ENCODE measurements around the gene KLHL42.

The KLHL42 gene

DNA sequence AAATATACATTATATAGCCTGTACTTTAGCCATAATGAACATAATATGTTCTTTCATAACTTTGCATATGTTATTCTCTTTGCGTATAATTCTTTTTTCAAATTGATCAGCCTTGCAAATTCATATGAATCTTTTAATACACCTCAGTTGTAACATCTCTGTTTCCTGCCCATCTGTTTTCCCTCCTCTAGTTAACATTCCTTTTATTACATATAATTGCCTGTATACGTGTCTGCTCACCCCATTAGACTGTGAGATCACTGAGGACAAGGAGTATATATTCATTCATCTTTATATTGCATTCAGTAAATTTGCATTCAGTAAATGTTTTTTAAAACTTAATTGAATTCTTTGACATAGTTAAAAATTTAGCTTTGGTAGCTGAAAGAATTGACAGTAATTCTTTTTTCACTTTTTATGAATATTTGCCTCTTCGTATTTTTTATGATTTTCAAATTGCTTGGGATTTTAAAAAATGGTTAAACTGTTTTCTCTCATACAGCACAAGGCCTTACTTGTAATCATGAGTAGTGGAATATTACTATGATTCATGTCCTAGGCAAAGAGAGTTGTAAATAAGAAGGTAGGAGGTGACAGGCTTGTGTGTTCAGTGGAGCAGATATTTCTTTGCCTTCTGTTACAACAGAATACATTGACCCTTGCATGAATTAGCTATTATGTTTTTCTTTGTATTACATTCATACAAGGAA is 32.8 kb upstream of the KLHL42 start:
- no peak for DNase-seq (ENCODE audit: low read depth)
- TF ChIP-seq, protein P1, sequence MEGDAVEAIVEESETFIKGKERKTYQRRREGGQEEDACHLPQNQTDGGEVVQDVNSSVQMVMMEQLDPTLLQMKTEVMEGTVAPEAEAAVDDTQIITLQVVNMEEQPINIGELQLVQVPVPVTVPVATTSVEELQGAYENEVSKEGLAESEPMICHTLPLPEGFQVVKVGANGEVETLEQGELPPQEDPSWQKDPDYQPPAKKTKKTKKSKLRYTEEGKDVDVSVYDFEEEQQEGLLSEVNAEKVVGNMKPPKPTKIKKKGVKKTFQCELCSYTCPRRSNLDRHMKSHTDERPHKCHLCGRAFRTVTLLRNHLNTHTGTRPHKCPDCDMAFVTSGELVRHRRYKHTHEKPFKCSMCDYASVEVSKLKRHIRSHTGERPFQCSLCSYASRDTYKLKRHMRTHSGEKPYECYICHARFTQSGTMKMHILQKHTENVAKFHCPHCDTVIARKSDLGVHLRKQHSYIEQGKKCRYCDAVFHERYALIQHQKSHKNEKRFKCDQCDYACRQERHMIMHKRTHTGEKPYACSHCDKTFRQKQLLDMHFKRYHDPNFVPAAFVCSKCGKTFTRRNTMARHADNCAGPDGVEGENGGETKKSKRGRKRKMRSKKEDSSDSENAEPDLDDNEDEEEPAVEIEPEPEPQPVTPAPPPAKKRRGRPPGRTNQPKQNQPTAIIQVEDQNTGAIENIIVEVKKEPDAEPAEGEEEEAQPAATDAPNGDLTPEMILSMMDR (IDR thresholded peaks at IDR 0.05; ENCODE audit: control insufficient read depth, extremely low read depth, insufficient read depth) = no peak
- no peak overlapping the region for H3K4me3 ChIP-seq (ENCODE audit: low read depth, low read length)

GRCh38 chr12:27751386-27752047 is 28.5 kb upstream of the KLHL42 start:
- TF ChIP-seq, protein P1 (IDR thresholded peaks at IDR 0.05; ENCODE audit: control insufficient read depth, extremely low read depth, insufficient read depth) = no peak
- DNase-seq (ENCODE audit: low read depth) = peak; percentile 85
- no peak overlapping the region for H3K4me3 ChIP-seq (ENCODE audit: low read depth, low read length)

GRCh38 chr12:27754795-27755194 is 25.2 kb upstream of the KLHL42 start:
- TF ChIP-seq, protein P1 (IDR thresholded peaks at IDR 0.05; ENCODE audit: control insufficient read depth, extremely low read depth, insufficient read depth) = no peak
- H3K4me3 ChIP-seq (ENCODE audit: low read depth, low read length) = no peak overlapping the region
- DNase-seq (ENCODE audit: low read depth) = no peak

DNA sequence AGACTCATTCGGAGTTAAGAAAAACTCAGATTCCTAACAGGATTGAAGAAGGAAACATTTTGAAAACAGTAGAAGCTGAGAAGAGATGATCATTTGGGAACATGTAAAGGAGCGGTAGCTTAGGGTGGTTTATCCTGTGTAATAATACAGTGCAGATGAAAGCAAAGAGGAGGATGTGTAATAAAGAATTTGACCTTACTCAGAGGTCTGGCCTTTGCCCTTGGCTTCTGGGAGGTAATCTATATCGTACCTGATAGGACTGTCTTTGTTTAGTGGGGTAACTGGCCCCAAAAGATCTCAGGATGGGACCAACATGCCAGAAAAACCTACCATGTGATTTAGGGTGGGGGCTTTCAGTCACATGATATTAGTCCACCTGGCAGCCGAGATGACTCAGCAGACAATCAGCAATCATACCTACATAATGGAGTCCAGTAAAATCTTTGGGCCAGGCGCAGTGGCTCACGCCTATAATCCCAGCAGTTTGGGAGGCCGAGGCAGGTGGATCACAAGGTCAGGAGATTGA is 23.3 kb upstream of the KLHL42 start:
- no peak for DNase-seq (ENCODE audit: low read depth)
- H3K4me3 ChIP-seq (ENCODE audit: low read depth, low read length) = no peak overlapping the region
- TF ChIP-seq, protein P1 (IDR thresholded peaks at IDR 0.05; ENCODE audit: control insufficient read depth, extremely low read depth, insufficient read depth) = no peak

GRCh38 chr12:27762757-27763156 is 17.3 kb upstream of the KLHL42 start:
- TF ChIP-seq, protein P1 (IDR thresholded peaks at IDR 0.05; ENCODE audit: control insufficient read depth, extremely low read depth, insufficient read depth) = no peak
- no peak for DNase-seq (ENCODE audit: low read depth)
- no peak overlapping the region for H3K4me3 ChIP-seq (ENCODE audit: low read depth, low read length)

GRCh38 chr12:27766587-27766986 is 13.4 kb upstream of the KLHL42 start:
- no peak for DNase-seq (ENCODE audit: low read depth)
- TF ChIP-seq, protein P1 (IDR thresholded peaks at IDR 0.05; ENCODE audit: control insufficient read depth, extremely low read depth, insufficient read depth) = no peak
- no peak overlapping the region for H3K4me3 ChIP-seq (ENCODE audit: low read depth, low read length)

Data from LNCaP clone FGC (cell line).